Measurements from ENCODE around the gene SNRPD3.

- TF ChIP-seq POLR2A (IDR thresholded peaks at IDR 0.05) (no peak), CTCF (IDR thresholded peaks at IDR 0.05) (no peak)
Observed at GRCh38 chr22:24595863-24596262, 40.1 kb downstream of the SNRPD3 start.
